Measurements from ENCODE around the gene NEDD9.

The NEDD9 gene

DNA sequence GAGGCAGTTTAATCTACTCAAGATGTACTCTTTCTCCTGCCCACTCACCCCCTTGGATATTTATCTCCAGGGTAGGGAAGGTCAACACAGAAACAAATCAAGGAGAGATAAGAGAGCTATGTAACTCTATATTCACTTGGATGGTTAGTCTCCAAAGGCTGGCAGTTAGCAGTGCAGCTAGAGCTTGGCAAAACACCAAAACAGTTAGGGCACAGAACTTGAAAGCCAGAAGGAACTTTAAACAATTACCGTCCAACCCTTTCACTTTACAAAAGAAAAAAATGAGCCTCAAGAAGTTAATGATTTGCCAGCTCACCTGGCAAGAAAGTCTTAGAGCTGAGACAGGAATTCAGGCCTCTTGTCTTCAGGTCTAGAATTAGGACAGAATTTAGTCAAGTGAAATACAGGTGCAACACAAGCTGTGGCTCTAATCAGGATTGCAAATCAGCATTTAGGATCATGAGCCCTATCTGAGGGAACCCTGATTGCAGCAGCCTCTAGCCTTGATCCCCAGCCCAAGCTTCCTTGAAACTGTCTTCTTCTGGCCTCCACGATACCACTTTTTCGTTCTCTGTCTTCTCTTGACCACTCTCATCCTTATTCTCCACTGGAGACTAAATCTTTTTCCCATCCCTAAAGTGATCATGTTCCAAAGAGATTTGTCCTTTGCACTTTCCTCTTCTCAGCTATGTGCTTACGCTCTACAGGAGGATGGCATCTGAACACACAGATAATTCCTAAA lies 14.9 kb downstream of the NEDD9 start:
- no peak for DNase-seq

DNA sequence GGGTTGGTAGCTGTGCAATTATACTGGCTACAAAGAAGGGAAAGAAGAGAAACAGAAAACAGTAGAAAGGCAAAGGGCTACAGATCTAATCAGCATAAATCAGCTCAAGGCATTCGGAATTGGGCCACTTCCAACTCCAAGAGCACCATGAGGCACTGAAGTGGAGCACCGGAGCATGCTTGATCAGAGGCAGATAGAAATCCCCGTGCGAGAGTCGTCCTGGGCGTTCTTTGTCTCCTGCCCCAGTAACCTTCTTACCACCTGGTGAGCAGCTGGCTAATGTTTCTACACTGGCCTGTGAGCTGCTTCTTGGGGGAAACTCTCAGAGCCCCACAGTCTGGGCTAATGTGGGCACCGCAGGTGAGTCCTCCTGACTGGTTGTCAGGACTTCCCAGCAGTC lies 16.7 kb downstream of the NEDD9 start:
- DNase-seq: no peak

DNA sequence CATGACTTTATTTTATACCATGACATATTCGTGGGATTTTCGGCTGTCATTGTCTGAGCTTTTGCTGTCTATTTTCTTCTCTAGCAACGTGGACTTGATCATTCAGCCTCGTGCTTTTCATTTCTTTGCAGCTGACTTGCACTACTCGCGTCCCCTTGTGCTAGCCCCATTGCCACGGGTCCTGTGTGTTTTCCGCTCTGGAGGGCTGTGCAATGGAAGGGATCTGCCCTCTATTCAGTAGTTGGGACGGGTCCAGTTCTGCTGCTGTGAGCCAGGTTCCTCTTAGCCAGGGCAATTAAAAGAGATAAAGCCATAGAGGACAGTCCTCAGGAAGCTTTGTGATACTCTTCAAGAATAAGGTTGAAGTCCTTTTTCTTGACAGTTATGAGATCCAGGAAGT lies 17.6 kb downstream of the NEDD9 start:
- DNase-seq: no peak

DNA sequence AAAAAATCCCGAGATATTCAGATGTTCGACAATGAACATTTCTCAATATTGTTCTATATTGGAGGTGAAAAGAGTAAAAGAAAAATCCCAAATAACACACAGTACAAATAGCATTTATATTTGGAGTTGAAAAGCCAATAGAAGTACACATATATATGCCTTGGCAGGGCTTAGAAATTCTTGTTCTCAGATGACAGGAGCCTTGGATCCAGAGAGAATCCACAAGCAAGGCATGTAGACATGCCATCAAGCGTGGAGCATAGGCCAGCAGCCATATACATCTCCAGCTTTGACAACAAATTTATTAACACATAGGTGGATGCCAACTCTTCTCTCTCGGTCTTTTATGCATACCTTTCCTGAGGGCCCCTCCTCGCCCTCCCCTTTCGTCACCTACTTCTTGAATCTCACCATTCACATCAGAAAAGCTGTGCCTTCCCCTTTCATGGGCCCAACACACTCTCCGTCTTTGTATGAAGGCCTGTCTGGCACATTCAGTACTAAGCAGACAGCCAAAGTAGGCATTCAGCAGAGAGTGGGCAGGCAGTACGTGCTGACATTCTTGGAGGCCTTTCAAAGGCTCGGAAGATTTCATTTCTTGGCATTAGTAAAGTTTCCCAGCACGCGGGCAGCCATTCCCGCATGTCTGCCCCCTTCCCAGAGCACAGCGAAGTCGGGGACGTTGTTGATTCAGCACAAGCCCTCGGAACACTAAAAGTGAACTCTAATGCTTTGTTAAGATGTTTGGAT lies 18.2 kb downstream of the NEDD9 start:
- DNase-seq: no peak

GRCh38 chr6:11213422-11214021 lies 18.9 kb downstream of the NEDD9 start:
- DNase-seq: no peak

DNA sequence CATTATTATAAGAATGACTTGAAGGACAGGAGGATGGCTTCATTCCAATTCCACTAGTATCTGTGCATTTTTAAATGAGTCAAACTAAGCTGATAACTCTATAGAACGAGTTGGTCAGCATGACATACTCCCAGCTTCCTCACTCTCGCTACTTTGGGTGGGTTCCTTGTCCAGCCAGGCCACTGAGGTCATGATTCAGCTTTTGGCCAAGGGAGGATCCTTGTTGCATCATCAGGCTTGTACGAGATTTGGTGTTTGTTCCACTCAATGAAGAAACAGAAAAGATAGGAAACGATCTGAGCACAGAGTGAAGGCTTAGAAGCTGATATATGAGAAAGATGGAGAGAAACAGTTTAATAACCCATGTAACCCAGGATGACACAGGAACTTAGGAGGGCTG lies 19.8 kb downstream of the NEDD9 start:
- DNase-seq: no peak

- no peak for DNase-seq
Measured at GRCh38 chr6:11211254-11211653, 21.2 kb downstream of the NEDD9 start.

DNA sequence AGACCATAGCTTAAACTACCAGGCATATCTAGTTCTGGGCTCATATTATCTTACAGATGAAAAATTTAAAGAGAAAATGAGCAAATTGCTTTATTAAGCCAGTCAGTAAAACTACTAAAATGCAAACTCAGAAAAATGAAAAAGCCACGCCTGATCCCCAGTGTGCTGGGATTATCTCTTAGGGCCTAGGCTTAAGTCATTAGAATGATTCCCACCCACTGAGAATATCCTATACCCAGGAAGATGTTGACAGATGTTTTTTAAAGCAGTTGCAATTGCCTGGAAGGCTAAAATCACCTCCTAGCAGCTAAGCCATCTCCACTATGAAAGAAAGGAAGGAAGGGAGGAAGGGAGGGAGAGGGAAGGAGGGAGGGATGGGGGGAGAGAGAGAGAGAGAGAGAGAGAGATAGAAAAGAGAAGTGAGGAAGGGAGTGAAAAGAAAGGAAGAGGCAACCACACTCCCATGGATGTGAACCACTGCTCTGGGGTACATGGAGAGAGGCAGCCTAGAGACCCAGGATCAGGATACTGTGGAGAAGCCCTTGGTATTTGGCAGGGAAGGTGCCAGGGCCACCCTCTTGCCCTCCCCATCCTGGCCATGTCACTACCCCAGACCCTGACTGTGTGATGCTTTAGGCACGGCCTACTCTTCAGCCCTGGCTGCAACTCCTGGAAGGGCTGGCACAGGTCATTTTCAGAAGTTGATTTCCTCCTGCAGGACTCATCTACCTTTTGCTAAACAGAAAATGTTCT lies 21.9 kb downstream of the NEDD9 start:
- DNase-seq: no peak

DNA sequence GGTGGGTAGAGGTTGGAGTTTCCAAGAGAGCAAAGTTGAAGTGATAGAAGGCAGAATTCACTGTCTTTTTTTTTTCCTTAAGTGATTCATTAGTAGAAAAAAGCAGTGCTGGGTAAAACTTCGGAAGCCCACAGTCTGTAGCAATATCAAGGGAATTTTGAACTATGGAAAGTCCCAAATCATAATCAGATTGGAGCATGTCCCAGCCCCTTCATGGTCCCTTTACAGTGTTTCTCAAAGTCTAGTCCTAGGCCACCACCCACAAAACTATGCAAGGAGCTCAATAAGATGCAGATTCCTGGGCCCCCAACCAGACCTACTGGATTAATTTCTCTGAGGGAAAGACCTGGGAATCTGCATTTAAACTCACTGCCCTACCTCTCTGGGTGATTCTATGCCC lies 22.6 kb downstream of the NEDD9 start:
- DNase-seq: no peak

- no peak for DNase-seq
Measured at GRCh38 chr6:11209369-11209768, 23.1 kb downstream of the NEDD9 start.

DNA sequence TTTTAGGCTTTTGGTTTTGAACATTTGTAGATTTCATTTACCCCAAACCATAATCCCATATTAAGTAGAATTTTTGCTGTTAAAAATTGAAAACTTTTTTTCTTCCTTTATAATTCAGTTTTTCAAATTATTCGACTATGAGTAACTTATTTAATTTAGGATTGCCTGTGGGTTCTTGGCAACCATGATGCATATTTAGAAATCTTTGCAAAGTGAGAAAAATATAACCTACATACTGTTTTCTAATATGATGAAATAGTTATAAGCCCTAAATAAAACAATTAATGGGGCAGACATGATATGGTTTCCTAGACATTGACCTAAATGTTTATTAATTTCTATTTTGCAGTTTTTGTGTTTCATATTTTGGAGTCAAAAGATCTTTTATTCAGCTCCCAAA lies 23.6 kb downstream of the NEDD9 start:
- DNase-seq: no peak

GRCh38 chr6:11208267-11208666 lies 24.2 kb downstream of the NEDD9 start:
- no peak for DNase-seq

GRCh38 chr6:11207199-11207968 lies 25.1 kb downstream of the NEDD9 start:
- no peak for DNase-seq

- DNase-seq: no peak
Measured at GRCh38 chr6:11206576-11206975, 25.9 kb downstream of the NEDD9 start.

DNA sequence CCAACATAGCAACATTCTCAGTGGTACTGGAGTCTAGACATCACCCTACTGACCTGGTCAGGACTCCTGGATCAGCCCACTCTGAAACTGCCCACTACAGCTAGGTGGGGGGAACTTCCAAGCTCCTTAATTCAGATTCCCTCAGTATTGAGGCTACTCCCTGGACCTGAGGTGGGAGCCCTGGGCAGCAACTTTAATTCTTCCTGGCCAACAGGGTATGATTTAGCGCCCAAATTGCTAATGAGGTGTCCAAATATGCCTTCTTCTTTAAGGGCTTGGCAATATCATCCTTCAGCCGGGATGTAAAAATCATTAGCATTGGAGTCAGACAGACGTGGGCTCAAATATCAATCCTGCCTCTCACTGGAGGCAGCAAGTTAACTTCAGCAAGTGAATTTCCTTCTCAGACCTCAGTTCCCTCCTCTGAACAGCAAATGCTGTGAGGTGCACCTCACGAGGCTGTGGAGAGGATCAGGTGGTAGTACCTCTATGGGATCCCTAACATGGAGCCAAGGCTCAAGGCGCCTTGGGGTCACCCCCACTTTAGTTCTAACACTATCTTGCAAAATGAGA lies 27.6 kb downstream of the NEDD9 start:
- DNase-seq: no peak

- DNase-seq: no peak
Measured at GRCh38 chr6:11204005-11204399, 28.5 kb downstream of the NEDD9 start.

DNA sequence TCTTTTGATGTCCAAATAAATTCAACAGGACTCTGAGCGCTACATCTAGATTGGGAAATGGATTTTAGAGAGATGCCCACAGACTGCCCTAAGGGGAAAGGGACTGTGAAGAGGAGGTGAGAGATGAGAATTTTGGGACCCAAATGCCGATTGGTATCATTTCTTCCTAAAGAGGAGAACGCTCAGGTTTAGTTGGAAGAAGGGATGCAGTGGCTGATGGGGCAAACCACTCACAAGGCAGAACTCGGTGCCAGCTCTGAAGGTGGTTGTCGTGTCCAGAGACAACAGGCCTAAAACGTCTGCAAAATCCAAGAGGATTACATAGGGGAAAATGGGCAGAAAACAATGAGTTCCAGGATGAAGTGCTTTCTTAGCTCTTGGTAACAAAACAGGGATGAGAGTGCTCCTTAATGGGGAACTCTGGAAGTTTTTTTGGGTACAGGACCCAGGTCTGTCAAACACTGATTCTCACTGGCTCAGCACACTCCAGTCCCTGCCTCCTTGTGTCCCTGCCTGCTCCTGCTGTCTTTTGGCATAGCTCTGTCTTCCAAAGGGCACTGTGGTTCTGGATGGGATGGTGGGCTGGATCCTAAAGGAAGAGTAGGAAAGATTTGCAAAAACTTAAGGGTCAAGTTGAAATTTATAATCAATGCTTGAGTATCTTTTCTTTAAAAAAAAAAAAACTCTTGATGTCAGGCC lies 29.0 kb downstream of the NEDD9 start:
- DNase-seq: no peak

- no peak for DNase-seq
Measured at GRCh38 chr6:11202513-11203305, 29.8 kb downstream of the NEDD9 start.

- no peak for DNase-seq
Measured at GRCh38 chr6:11201772-11202512, 30.5 kb downstream of the NEDD9 start.

- DNase-seq: no peak
Measured at GRCh38 chr6:11201015-11201414, 31.5 kb downstream of the NEDD9 start.

Data from NCI-H1436 treated with DMSO at 0.1 percent for 48 hours (cell line).